ENCODE results near the gene CYP4F2.

DNA sequence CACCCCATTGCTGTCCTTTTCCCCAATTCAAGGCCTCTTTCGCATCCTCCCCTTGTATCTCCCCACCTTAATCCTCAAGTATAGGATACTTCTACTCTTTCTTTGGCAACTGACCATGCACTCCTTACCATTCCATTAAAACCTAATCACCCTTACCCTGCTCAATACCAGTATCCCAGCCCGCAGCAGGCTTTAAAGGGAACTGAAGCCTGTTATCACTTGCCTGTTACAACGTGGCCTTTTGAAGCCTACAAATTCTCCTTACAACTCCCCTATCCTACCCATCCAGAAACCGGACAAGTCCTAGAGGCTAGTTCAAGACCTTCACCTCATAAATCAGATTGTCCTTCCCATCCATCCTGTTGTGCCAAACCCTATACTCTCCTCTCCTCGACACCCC lies 66.2 kb downstream of the CYP4F2 start:
- TF ChIP-seq, protein P1, sequence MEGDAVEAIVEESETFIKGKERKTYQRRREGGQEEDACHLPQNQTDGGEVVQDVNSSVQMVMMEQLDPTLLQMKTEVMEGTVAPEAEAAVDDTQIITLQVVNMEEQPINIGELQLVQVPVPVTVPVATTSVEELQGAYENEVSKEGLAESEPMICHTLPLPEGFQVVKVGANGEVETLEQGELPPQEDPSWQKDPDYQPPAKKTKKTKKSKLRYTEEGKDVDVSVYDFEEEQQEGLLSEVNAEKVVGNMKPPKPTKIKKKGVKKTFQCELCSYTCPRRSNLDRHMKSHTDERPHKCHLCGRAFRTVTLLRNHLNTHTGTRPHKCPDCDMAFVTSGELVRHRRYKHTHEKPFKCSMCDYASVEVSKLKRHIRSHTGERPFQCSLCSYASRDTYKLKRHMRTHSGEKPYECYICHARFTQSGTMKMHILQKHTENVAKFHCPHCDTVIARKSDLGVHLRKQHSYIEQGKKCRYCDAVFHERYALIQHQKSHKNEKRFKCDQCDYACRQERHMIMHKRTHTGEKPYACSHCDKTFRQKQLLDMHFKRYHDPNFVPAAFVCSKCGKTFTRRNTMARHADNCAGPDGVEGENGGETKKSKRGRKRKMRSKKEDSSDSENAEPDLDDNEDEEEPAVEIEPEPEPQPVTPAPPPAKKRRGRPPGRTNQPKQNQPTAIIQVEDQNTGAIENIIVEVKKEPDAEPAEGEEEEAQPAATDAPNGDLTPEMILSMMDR (IDR thresholded peaks at IDR 0.05): no peak
- TF ChIP-seq POLR2AphosphoS5 (IDR thresholded peaks at IDR 0.05): no peak
